GM21717 (cell line): Measurements from ENCODE around the gene KMT2D.

Experiments used
- ATAC-seq: cut with Tn5 transposase; IDR thresholded peaks from one replicate; pipeline ENCODE4 v1.9.1; 2021; ENCODE audit warnings: mild to moderate bottlenecking, moderate library complexity; ENCODE audit not compliant: unreplicated experiment

The KMT2D gene

DNA sequence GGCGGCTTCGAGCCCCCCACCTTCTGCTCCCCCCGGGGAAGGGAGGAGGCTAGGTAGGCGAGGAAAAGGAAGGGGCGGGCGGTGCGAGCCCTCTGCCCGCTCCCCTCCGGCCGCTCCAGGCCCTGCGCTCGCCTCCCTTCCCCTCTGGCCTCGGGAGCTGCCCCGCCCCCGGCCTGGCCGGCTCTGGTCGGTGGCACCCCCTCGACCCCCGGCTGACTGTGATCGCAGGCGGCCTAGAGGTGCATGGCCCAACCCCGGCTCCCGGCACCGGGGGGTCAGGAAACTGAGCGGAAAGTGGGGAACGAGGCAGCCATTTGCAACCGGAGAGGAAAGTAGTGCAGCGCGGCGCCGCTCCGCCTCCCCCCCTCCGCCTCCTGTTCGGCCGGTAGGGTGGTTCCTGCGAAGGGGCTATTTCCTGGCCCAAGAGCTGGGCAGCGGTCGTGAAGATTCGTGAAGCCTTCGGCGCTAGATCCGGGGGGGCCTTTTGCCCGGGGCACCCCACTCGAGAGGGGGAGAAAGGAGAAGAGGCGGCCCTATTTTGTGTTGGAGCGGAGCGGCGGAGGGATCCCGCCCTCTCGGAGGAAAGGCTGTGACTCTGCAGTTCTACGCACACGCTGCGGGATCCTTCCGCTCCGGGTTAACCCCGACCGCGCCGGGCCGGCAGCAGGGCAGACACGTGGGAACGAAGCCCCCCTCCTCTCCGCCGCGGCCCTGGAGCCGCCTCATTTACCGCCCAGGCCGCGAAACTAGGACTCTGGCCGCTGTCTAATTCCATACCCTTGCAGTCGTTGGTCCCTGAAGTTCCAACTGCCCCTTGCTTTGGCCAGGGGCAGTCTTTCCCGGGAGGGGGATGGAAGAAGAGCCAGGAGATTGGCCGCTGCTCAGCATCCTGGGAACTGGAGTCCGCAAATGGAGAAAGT is at the start of gene KMT2D:
Gene KMT2D (minus strand): TSS at position 558 of the 920 bp plus-strand sequence. CDS start 5,470 bp downstream, outside the sequence.
- peak; percentile 51 for ATAC-seq

DNA sequence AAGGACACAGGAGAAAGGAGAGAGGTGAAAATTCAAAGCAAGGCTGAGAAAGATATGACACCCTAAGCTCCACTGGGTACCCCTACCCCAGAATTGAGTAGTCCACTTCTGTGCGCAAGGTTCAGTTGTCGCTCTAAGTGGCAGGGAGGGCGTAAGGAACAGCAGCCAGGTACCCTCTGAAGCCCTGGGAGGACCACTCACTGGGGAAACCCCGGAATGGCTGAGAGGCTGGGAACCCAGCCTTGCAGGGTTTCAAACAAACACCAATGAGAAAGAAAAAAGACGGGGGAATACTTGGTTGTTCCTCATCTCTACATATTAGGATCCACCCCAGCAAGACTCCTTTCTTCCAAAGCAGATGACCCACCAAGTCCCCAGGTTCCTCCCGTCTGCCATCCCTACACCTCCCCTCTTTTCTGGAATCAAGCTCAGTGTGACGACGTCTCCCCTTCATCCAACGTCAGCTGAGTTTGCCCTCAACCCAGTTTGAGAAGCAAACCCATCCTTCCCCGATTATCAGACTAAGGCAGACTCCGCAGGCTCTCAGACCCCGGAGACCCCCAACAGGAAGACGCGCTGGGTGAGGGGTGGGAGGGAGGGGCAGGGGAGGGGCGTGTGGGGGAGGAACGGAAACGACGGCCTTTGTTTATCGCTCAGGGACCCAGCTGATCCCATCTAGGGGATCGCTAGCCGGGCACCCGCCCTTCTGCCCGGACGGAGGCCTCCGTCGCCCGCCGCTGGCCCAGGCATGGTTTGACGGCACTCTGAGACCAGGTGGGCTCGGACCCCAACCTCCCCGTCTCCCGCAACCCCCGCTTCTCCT is 49.3 kb upstream of the KMT2D start:
- ATAC-seq, result no peak

- no peak for ATAC-seq
Observed at GRCh38 chr12:49108958-49109404, 48.4 kb upstream of the KMT2D start.

DNA sequence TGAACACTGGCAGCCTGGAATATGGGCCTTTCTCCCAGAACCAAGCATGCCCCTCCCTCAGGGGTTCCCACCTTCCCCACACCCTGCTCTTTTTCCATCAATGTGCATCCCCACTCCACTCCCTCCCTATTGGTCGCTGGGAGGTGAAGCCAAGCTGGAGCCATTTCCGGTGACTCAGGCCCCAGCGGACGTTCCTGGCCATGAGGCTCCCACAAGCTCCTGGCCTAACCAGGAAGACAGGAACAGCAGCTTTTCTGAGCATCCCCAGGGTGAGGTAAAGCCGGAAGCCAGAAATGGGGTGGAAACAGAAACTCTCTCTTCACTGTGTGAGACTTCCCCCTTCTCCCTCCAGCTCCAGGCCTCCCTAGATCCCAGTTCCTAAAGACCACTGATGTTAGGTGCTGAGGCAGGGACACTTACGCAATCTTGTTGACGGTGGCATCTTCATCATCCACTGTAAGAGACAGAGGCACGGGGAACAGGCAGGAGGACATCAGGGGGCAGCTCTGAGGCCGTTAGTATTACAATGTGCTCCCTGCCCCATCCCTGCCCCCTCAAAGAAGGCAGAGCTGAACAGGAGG is 45.0 kb upstream of the KMT2D start:
- no peak for ATAC-seq

GRCh38 chr12:49104822-49105221 is 44.2 kb upstream of the KMT2D start:
- no peak for ATAC-seq

- ATAC-seq, result no peak
Observed at GRCh38 chr12:49100380-49100779, 39.8 kb upstream of the KMT2D start.

- ATAC-seq, result no peak
Observed at GRCh38 chr12:49098703-49099102, 38.1 kb upstream of the KMT2D start.

- no peak for ATAC-seq
Observed at GRCh38 chr12:49098035-49098451, 37.4 kb upstream of the KMT2D start.

GRCh38 chr12:49097381-49097780 is 36.8 kb upstream of the KMT2D start:
- ATAC-seq, result no peak

GRCh38 chr12:49094975-49095365 is 34.4 kb upstream of the KMT2D start:
- ATAC-seq, result no peak

- ATAC-seq, result no peak
Observed at GRCh38 chr12:49094160-49094974, 33.8 kb upstream of the KMT2D start, which contains the start of gene DHH. TSS of gene DHH (minus strand) at chr12:49094801. CDS start at chr12:49094512, 289 bp downstream.

DNA sequence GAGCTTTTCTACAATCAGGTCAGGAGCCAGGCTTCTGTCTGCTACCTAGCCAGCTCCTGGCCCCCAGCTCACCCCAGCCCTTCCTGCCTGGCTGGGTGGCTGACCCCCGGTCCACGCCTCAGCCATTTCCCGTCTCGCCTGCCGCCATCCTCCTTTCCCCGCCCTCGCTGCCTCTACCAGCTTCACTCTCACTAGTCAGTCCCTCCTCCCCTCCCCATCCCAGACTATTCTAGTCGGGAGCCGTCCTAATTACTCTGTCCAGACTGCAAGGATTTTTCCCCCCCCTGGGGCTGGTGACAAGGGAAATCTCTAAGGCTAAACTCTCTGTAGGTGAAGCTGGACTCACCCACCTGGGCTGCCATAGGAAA is 33.2 kb upstream of the KMT2D start:
- ATAC-seq, result no peak

GRCh38 chr12:49092816-49093406 is 32.3 kb upstream of the KMT2D start:
- no peak for ATAC-seq

GRCh38 chr12:49092086-49092815 is 31.7 kb upstream of the KMT2D start:
- no peak for ATAC-seq

DNA sequence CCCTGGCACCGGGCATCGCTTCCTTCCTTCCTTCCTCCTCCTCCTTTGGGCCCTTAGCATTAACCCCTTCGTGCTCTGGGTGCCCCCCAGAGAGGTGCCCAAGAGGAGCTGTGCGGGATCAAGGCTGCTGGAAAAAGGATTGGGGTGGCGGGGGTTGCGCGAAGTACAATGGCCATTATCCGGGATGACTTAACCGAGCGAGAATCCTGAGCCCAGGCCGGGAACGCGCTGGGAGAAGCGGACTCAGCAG is 31.2 kb upstream of the KMT2D start:
- no peak for ATAC-seq

GRCh38 chr12:49091056-49091835 is 30.7 kb upstream of the KMT2D start:
- no peak for ATAC-seq

GRCh38 chr12:49089821-49090773 is 29.5 kb upstream of the KMT2D start:
- no peak for ATAC-seq

DNA sequence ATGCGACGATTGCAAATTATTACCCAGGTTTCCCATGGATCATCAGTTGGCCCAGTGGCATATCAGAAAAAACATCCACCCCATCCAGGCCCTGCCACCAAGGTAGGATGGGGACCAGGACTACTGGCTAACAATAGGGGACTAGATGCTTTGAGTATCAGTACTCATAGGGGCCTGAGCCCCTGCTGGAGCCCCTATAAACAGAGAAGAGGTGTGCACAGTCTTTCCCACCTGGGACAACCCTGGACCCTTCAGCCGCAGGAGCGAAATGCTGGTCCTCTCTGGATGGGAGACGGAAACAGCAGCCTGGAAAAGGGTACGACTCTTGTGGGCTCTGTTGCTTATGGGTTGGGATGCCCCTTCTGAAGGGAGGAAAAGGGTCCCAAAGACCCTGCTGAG is 28.3 kb upstream of the KMT2D start:
- no peak for ATAC-seq
